ENCODE results near the gene PRKN.

The PRKN gene

GRCh38 chr6:161710698-161711097, 1016.9 kb downstream of the PRKN start:
- Histone ChIP-seq H3K27me3 (ENCODE audit: insufficient read depth, low read length, poor library complexity) (no peaks in the 10 kb centered on the region), H3K4me1 (ENCODE audit: insufficient read depth, low read length) (no peaks in the 10 kb centered on the region), H3K9ac (ENCODE audit: low read depth, low read length) (no peak overlapping the region), H3K4me3 (ENCODE audit: low read depth in 1 of 2, low read length in 2 of 2) (no peak overlapping the region), H3K36me3 (ENCODE audit: insufficient read depth, low read length) (no peaks in the 10 kb centered on the region), H4K20me1 (ENCODE audit: insufficient read depth, low read length) (no peaks in the 10 kb centered on the region), H3K9me3 (ENCODE audit: insufficient read depth, low read length, severe bottlenecking) (no peaks in the 10 kb centered on the region), H3K79me2 (ENCODE audit: insufficient read depth, low read length) (no peaks in the 10 kb centered on the region), H3K27ac (ENCODE audit: low read length) (no peak overlapping the region), H2AFZ (ENCODE audit: low read depth, low read length) (no peak overlapping the region), H3K4me2 (ENCODE audit: insufficient read depth, low read length) (no peak overlapping the region)
- no peak for TF ChIP-seq EZH2 (IDR thresholded peaks at IDR 0.05; ENCODE audit: borderline replicate concordance, low read depth, low read length, severe bottlenecking)
- no peak for TF ChIP-seq CTCF (IDR thresholded peaks at IDR 0.05; ENCODE audit: borderline replicate concordance, extremely low read depth, low read length, poor library complexity, severe bottlenecking)
- ATAC-seq (ENCODE audit: insufficient read depth, low read depth) (no peak), DNase-seq (no peak)

GRCh38 chr6:161701056-161701455, 1026.5 kb downstream of the PRKN start:
- Histone ChIP-seq H3K27ac (ENCODE audit: low read length) (no peak overlapping the region), H3K4me2 (ENCODE audit: insufficient read depth, low read length) (no peak overlapping the region), H3K9me3 (ENCODE audit: insufficient read depth, low read length, severe bottlenecking) (no peaks in the 10 kb centered on the region), H3K9ac (ENCODE audit: low read depth, low read length) (no peak overlapping the region), H2AFZ (ENCODE audit: low read depth, low read length) (no peak overlapping the region), H3K4me1 (ENCODE audit: insufficient read depth, low read length) (no peaks in the 10 kb centered on the region), H3K4me3 (ENCODE audit: low read depth in 1 of 2, low read length in 2 of 2) (no peak overlapping the region), H3K36me3 (ENCODE audit: insufficient read depth, low read length) (no peaks in the 10 kb centered on the region), H4K20me1 (ENCODE audit: insufficient read depth, low read length) (no peaks in the 10 kb centered on the region), H3K27me3 (ENCODE audit: insufficient read depth, low read length, poor library complexity) (no peaks in the 10 kb centered on the region), H3K79me2 (ENCODE audit: insufficient read depth, low read length) (no peaks in the 10 kb centered on the region)
- no peak for DNase-seq
- no peak for TF ChIP-seq EZH2 (IDR thresholded peaks at IDR 0.05; ENCODE audit: borderline replicate concordance, low read depth, low read length, severe bottlenecking)
- TF ChIP-seq CTCF (IDR thresholded peaks at IDR 0.05; ENCODE audit: borderline replicate concordance, extremely low read depth, low read length, poor library complexity, severe bottlenecking) = no peak
- ATAC-seq (ENCODE audit: insufficient read depth, low read depth) = no peak

- TF ChIP-seq CTCF (IDR thresholded peaks at IDR 0.05; ENCODE audit: borderline replicate concordance, extremely low read depth, low read length, poor library complexity, severe bottlenecking) (no peak), EZH2 (IDR thresholded peaks at IDR 0.05; ENCODE audit: borderline replicate concordance, low read depth, low read length, severe bottlenecking) (no peak)
- Histone ChIP-seq H3K4me2 (ENCODE audit: insufficient read depth, low read length) (no peak overlapping the region), H3K9me3 (ENCODE audit: insufficient read depth, low read length, severe bottlenecking) (no peaks in the 10 kb centered on the region), H2AFZ (ENCODE audit: low read depth, low read length) (no peak overlapping the region), H3K9ac (ENCODE audit: low read depth, low read length) (no peak overlapping the region), H3K4me3 (ENCODE audit: low read depth in 1 of 2, low read length in 2 of 2) (no peak overlapping the region), H3K27ac (ENCODE audit: low read length) (no peak overlapping the region), H3K36me3 (ENCODE audit: insufficient read depth, low read length) (no peaks in the 10 kb centered on the region), H3K79me2 (ENCODE audit: insufficient read depth, low read length) (no peaks in the 10 kb centered on the region), H3K27me3 (ENCODE audit: insufficient read depth, low read length, poor library complexity) (no peaks in the 10 kb centered on the region), H3K4me1 (ENCODE audit: insufficient read depth, low read length) (no peaks in the 10 kb centered on the region), H4K20me1 (ENCODE audit: insufficient read depth, low read length) (no peaks in the 10 kb centered on the region)
- ATAC-seq (ENCODE audit: insufficient read depth, low read depth) (no peak), DNase-seq (no peak)
These were observed 1030.8 kb downstream of the PRKN start for GRCh38 chr6:161696801-161697200.

GRCh38 chr6:161694995-161695394, 1032.6 kb downstream of the PRKN start:
- no peak overlapping the region for H3K4me3 ChIP-seq (ENCODE audit: low read depth in 1 of 2, low read length in 2 of 2)
- no peaks in the 10 kb centered on the region for H3K36me3 ChIP-seq (ENCODE audit: insufficient read depth, low read length)
- no peak overlapping the region for H3K27ac ChIP-seq (ENCODE audit: low read length)
- peak; percentile 45 for TF ChIP-seq CTCF (IDR thresholded peaks at IDR 0.05; ENCODE audit: borderline replicate concordance, extremely low read depth, low read length, poor library complexity, severe bottlenecking)
- no peak for TF ChIP-seq EZH2 (IDR thresholded peaks at IDR 0.05; ENCODE audit: borderline replicate concordance, low read depth, low read length, severe bottlenecking)
- no peak overlapping the region for H3K4me2 ChIP-seq (ENCODE audit: insufficient read depth, low read length)
- no peak for ATAC-seq (ENCODE audit: insufficient read depth, low read depth)
- no peak for DNase-seq
- no peaks in the 10 kb centered on the region for H4K20me1 ChIP-seq (ENCODE audit: insufficient read depth, low read length)
- H3K9me3 ChIP-seq (ENCODE audit: insufficient read depth, low read length, severe bottlenecking) = no peaks in the 10 kb centered on the region
- no peaks in the 10 kb centered on the region for H3K4me1 ChIP-seq (ENCODE audit: insufficient read depth, low read length)
- no peaks in the 10 kb centered on the region for H3K79me2 ChIP-seq (ENCODE audit: insufficient read depth, low read length)
- no peak overlapping the region for H3K9ac ChIP-seq (ENCODE audit: low read depth, low read length)
- no peaks in the 10 kb centered on the region for H3K27me3 ChIP-seq (ENCODE audit: insufficient read depth, low read length, poor library complexity)
- H2AFZ ChIP-seq (ENCODE audit: low read depth, low read length) = no peak overlapping the region

Measured in DND-41 (cell line).